ENCODE measurements around the gene SYNGAP1.
"Not testable (repeated sequence)": the region's sequence is repeated elsewhere in the genome, so short reads cannot be mapped to it uniquely, and the experiment has no call there.

Gene SYNGAP1

DNA sequence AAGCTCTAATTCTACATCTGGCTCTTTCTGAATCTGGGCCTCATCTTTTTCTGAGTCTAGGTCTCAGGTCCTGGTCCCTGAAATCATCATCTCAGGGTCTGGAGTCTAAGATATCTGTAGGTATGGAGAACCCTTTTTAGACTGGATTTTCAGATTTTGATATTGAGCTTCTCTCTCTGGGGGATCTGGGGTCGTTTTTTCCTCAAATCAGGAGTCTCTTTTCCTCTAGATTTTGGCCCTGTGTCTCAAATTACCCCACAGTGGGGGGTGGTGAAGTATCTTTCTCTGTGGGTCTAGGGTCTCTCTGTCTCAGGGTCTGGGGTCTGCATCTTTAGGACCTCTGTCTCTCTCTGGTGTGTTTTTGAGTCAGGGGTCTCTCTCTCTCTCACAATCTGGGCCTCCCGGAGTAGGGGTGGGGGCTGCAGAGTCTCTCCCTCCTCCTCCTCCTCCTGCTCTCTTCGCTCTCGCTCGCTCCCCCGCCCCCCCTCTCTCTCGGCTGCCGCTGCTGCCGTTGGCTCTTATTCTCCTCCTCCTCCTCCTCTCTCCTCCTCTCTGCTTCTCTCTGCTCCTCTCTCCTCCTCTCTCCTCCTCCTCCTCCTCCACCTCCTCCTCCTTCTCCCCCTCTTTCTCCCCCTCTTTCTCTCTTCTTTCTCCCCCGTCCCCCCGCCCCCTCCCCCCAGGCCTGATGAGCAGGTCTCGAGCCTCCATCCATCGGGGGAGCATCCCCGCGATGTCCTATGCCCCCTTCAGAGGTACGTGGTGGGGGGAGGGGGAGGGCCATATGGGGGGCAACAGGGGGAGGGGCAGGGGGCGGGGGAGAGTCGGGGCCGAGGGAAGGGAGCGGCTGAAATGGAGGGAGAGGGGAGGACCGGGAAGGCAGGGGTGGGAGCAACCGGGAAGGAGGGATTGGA, at the start of gene SYNGAP1:
SYNGAP1 (plus strand) TSS at position 486 of the 911 bp plus-strand sequence; CDS start at position 686, 200 bp downstream.
- in situ Hi-C loops (cut with HindIII; ENCODE audit: low sequenced_read_pairs) = no loop called here

- in situ Hi-C loops (cut with HindIII; ENCODE audit: low sequenced_read_pairs) = not testable (repeated sequence)
Observed at GRCh38 chr6:33371901-33372300, 48.0 kb upstream of the SYNGAP1 start.

GRCh38 chr6:33372526-33373123, 47.2 kb upstream of the SYNGAP1 start:
- in situ Hi-C loops (cut with HindIII; ENCODE audit: low sequenced_read_pairs) = no loop called here

- in situ Hi-C loops (cut with HindIII; ENCODE audit: low sequenced_read_pairs) = no loop called here
Observed at GRCh38 chr6:33373960-33374910, 45.6 kb upstream of the SYNGAP1 start.

GRCh38 chr6:33375143-33375671, 44.7 kb upstream of the SYNGAP1 start:
- in situ Hi-C loops (cut with HindIII; ENCODE audit: low sequenced_read_pairs) = no loop called here

DNA sequence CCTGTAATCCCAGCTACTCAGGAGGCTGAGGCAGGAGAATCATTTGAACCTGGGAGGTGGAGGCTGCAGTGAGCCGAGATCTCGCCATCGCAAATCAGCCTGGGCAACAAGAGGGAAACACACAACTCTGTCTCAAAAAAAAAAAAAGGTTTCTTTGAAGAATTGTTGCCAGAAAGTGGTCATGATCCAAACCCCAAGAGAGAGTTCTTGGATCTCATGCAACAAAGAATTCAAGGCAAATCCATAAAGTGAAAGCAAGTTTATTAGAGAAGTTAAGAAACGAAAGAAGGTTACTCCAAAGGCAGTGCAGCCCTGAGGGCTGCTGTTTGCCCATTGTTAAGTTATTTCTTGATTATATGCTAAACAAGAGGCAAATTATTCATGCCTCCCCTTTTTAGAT, 42.7 kb upstream of the SYNGAP1 start:
- in situ Hi-C loops (cut with HindIII; ENCODE audit: low sequenced_read_pairs) = no loop called here

DNA sequence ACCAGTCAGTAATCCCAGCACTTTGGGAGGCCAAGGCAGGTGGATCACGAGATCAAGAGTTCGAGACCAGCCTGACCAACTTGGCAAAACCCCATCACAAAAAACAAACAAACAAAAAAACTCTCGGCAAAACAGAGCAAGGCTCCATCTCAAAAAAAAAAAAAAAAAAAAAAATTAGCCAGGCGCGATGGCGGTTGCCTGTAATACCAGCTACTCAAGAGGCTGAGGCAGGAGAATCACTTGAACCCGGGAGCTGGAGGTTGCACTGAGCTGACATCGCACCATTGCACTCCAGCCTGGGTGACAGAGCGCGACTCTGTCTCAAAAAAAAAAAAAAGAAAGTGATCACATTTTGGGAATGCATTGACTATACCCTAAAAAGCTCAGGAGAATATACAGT, 40.7 kb upstream of the SYNGAP1 start:
- in situ Hi-C loops (cut with HindIII; ENCODE audit: low sequenced_read_pairs) = not testable (repeated sequence)

DNA sequence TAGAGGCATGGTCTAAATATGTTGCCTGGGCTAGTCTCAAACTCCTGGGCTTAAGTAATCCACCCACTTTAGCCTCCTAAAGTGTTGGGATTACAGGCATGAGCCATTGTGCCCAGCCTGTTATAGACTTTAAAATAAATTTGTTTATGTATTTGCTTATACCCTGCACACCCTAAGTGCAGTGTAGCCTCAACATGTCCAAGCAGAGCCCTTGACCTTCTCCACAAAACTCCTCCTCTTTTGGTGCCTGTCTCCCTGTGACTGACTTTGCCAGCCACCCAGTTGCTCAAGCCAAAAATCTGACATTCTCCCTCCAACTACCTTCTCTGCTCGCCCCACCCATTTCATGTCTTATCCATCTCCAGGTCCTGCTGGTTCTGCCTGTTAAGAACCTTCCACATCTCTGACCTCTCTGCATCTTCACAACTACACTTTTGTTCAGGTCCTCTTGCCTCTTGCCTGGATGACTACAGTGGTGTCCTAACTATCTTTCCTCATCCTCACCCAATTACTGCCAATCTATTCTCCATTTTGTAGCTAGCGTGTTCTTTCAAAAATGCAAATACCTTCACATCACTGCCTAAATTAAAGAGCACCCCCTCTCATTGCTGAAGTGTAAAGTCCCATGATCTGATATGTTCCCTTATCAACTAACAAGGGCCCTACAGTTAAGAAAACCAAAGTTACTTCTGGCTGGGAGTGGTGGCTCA, 39.4 kb upstream of the SYNGAP1 start:
- in situ Hi-C loops (cut with HindIII; ENCODE audit: low sequenced_read_pairs) = no loop called here

- in situ Hi-C loops (cut with HindIII; ENCODE audit: low sequenced_read_pairs) = no loop called here
Observed at GRCh38 chr6:33383427-33384185, 36.3 kb upstream of the SYNGAP1 start.

DNA sequence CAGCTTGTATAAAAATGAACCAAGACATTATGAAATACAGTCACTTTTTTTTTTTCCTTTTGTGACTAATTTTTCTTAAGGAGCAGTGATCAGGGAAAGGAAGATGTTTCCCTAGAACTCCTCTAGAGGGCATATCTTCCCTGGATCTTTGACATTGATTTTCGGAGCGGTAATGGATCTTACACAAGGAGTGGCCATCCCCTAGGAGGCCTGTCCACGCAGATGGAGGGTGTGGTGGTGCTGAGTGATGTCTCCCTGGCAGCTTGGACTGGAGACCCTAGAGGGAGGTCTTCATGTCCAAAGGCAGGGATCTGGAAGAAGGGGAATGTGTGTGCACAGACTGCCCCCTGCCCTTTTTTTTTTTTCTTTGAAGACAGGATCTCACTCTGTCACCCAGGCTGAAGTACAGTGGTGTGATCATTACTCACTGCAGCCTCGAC, 35.3 kb upstream of the SYNGAP1 start:
- in situ Hi-C loops (cut with HindIII; ENCODE audit: low sequenced_read_pairs) = no loop called here

GRCh38 chr6:33390173-33390572, 29.7 kb upstream of the SYNGAP1 start:
- in situ Hi-C loops (cut with HindIII; ENCODE audit: low sequenced_read_pairs) = no loop called here

DNA sequence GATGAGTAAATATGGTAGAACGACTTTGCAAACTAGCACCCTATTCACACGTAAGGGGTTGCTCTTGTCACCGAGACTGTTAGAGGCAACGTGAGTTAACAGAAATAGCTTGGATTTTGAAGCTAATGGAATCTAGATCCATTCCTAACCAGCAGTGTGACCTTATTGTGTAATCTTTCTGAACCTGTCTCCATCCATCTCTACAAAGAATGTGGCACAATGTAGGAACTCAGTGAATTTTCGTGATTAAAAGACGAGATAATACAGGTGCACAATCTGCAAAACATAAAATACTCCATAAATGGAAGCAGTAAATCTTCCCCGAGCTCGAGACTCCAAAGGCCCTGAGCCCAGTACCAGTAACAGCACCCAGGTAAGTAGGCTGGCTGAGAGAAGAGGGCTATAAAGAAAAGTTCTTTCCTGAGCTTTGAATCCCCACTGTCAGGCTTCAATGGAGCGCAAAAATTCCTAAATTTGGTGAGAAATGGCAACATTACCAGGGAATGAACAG, 29.0 kb upstream of the SYNGAP1 start:
- in situ Hi-C loops (cut with HindIII; ENCODE audit: low sequenced_read_pairs) = no loop called here

DNA sequence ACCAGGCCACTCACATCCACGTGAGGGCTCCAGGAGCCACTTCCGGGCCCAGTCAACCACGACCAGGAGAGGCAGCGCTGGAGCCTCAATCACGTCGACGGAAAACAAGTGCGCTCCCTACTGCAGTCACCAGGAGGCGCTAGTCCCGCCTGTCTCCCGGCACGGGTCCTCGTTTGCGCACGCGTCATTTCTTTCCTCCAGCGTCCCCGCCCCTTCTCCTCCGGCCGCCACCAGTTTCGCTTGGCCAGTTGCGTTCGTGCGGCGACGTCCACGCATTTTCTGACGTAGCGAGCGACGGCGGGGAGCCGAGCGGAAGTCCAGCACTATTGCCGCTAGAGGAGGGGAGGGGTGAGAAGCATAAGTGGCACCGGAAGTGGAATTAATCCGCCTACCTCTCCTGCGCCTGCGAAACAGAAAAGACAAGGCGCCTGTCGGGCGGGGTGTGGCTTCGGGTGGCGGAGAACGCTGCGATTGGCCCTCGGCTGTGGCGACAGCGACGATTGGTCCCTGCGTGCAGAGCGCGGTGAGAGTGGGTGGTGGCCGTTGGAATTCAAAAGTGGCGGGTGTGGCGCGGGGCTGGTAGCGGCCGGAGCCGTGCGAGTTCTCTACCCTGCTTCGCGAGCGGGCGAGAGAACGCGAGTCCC, 28.5 kb upstream of the SYNGAP1 start, which contains the start of gene KIFC1:
KIFC1 (plus strand) TSS at position 546 of the 644 bp plus-strand sequence. CDS start 163 bp downstream, outside the sequence.
- in situ Hi-C loops (cut with HindIII; ENCODE audit: low sequenced_read_pairs) = no loop called here

- in situ Hi-C loops (cut with HindIII; ENCODE audit: low sequenced_read_pairs) = no loop called here
Observed at GRCh38 chr6:33391922-33392594, 27.8 kb upstream of the SYNGAP1 start.

DNA sequence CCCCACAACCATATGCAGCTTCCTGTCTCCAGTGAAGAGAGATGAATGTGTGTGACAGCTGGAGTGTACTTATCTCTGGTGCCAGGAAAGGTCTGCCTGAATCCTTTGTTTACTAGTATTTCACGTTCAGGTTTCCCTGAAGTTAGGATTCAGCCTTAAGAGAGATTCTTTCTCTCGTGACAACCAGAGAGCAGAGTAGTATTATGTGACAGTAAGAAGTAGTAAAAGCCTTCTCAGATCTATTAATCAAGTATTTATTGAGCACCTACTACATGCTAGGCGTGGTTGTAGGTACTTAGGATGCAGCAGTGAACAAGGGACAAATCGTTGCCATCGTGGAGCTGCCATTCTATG, 27.3 kb upstream of the SYNGAP1 start:
- in situ Hi-C loops (cut with HindIII; ENCODE audit: low sequenced_read_pairs) = no loop called here

DNA sequence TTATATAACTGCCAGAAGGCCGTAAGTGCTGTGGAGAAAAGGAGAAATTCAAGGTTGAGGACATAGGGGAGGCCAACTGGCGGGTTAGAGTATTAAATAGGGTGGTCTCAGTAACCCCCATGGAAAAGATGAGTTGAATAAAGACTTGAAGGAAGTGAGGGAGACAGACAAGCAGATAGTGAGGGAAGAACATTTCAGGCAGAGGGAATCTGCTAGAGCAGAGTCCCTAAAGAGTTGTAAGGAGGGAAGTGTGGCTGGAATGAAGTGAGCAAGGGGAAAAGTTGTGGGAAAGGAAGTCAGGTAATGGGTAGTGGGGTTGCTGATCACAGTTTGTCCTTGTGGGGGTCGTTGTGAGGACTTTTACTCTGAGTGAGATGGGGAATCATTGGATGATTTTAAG, 26.9 kb upstream of the SYNGAP1 start:
- in situ Hi-C loops (cut with HindIII; ENCODE audit: low sequenced_read_pairs) = no loop called here

GRCh38 chr6:33397541-33397940, 22.3 kb upstream of the SYNGAP1 start:
- in situ Hi-C loops (cut with HindIII; ENCODE audit: low sequenced_read_pairs) = no loop called here

GRCh38 chr6:33398601-33399000, 21.3 kb upstream of the SYNGAP1 start:
- in situ Hi-C loops (cut with HindIII; ENCODE audit: low sequenced_read_pairs) = not testable (repeated sequence)

All from endothelial cell of hepatic sinusoid (primary cell).